ENCODE measurements around the gene ACVR2A.

The ACVR2A gene

GRCh38 chr2:147844697-147845410 lies at the start of gene ACVR2A:
Gene ACVR2A, plus strand, starts transcription at chr2:147845029. Its CDS starts 124 bp downstream, at chr2:147845153.
- peak within 1 kb of the TSS; percentile 99 for H3K27ac Mint-ChIP-seq
- H3K4me1 Mint-ChIP-seq: peaks cover 37% of the 10 kb centered on the region
- peak; percentile 51 for DNase-seq

GRCh38 chr2:147800316-147800715 lies 44.5 kb upstream of the ACVR2A start:
- Mint-ChIP-seq H3K9me3 (no peaks in the 10 kb centered on the region), H3K27me3 (ENCODE audit: low read depth, poor library complexity) (no peaks in the 10 kb centered on the region), H3K36me3 (ENCODE audit: low read depth) (no peaks in the 10 kb centered on the region), H3K4me3 (no peak overlapping the region), H3K4me1 (no peaks in the 10 kb centered on the region), H3K27ac (no peak overlapping the region)
- TF ChIP-seq, protein P1, sequence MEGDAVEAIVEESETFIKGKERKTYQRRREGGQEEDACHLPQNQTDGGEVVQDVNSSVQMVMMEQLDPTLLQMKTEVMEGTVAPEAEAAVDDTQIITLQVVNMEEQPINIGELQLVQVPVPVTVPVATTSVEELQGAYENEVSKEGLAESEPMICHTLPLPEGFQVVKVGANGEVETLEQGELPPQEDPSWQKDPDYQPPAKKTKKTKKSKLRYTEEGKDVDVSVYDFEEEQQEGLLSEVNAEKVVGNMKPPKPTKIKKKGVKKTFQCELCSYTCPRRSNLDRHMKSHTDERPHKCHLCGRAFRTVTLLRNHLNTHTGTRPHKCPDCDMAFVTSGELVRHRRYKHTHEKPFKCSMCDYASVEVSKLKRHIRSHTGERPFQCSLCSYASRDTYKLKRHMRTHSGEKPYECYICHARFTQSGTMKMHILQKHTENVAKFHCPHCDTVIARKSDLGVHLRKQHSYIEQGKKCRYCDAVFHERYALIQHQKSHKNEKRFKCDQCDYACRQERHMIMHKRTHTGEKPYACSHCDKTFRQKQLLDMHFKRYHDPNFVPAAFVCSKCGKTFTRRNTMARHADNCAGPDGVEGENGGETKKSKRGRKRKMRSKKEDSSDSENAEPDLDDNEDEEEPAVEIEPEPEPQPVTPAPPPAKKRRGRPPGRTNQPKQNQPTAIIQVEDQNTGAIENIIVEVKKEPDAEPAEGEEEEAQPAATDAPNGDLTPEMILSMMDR (IDR thresholded peaks at IDR 0.05): no peak
- no peak for DNase-seq

More at GRCh38 chr2:147844697-147845410, at the start of gene ACVR2A:
- Mint-ChIP-seq H3K36me3 (ENCODE audit: low read depth) (peaks cover 10% of the 10 kb centered on the region), H3K27me3 (ENCODE audit: low read depth, poor library complexity) (no peaks in the 10 kb centered on the region), H3K4me3 (peak within 1 kb of the TSS; percentile 99), H3K9me3 (no peaks in the 10 kb centered on the region)
- TF ChIP-seq, protein P1 (IDR thresholded peaks at IDR 0.05): no peak

GRCh38 chr2:147806846-147807245 lies 38.0 kb upstream of the ACVR2A start:
- Mint-ChIP-seq H3K27me3 (ENCODE audit: low read depth, poor library complexity) (no peaks in the 10 kb centered on the region), H3K9me3 (no peaks in the 10 kb centered on the region), H3K27ac (no peak overlapping the region), H3K36me3 (ENCODE audit: low read depth) (no peaks in the 10 kb centered on the region), H3K4me1 (peaks cover 6% of the 10 kb centered on the region), H3K4me3 (no peak overlapping the region)
- TF ChIP-seq, protein P1 (IDR thresholded peaks at IDR 0.05): no peak
- no peak for DNase-seq

GRCh38 chr2:147808520-147808919 lies 36.3 kb upstream of the ACVR2A start:
- Mint-ChIP-seq H3K36me3 (ENCODE audit: low read depth) (no peaks in the 10 kb centered on the region), H3K27me3 (ENCODE audit: low read depth, poor library complexity) (no peaks in the 10 kb centered on the region), H3K4me1 (peaks cover 6% of the 10 kb centered on the region), H3K4me3 (no peak overlapping the region), H3K27ac (peak overlapping the region; percentile 47), H3K9me3 (no peaks in the 10 kb centered on the region)
- DNase-seq: no peak
- TF ChIP-seq, protein P1 (IDR thresholded peaks at IDR 0.05): no peak

DNA sequence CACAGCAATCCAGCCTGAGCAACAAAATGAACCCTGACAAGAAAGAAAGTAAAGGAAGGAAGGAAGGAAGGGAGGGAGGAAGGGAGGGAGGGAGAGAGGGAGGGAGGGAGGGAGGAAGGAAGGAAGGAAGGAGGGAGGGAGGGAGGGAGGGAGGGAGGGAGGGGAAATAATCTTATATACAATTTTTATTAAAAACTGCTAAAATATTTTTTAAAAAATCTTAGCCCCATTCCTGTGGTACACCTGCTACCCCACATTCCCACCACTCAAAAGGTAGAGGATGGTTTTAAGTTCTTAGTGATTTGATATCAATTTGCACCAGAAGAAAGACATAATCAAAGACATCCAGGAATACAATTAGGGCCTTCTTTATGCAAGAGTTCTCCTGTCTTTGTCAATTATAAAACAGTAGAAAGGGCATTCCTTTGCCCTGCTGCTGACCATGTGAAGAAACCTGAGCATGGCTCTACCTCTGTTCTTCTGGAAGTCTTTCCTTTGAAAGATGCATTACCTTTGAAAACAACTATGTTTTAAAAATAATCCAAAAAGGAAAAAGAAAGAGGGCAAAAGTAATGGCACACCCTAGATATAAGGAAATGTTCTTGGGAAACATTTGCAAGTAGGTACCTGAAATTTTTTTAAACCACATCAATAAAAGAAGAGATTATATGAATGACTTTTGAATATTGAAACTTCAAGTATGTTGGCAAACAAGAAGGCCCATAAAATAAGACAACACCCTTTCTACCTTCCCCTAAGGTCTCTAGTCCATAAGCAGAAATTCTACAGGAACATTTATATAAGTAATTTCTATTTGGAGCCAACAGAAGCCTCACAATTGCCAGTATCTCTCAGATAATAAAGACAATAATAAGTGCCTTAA lies 33.7 kb upstream of the ACVR2A start:
- Mint-ChIP-seq H3K36me3 (ENCODE audit: low read depth) (no peaks in the 10 kb centered on the region), H3K4me3 (no peak overlapping the region), H3K9me3 (no peaks in the 10 kb centered on the region), H3K4me1 (peaks cover 6% of the 10 kb centered on the region), H3K27ac (no peak overlapping the region), H3K27me3 (ENCODE audit: low read depth, poor library complexity) (peaks cover 2% of the 10 kb centered on the region)
- TF ChIP-seq, protein P1 (IDR thresholded peaks at IDR 0.05): no peak
- no peak for DNase-seq
